GM19099 (cell line): Measurements from ENCODE around the gene WDSUB1.

ENCODE experiments used
- POLR2A ChIP-seq: IDR thresholded peaks from 3 replicates; pipeline ENCODE4 v1.6.1; 2011; ENCODE audit warnings: low read depth; ENCODE audit not compliant: insufficient read length; ENCODE audit errors: extremely low read depth

Gene WDSUB1

GRCh38 chr2:159199761-159200465 lies 86.6 kb downstream of the WDSUB1 start:
- no peak for TF ChIP-seq POLR2A

- no peak for TF ChIP-seq POLR2A
Observed at GRCh38 chr2:159199236-159199635, 87.3 kb downstream of the WDSUB1 start.

DNA sequence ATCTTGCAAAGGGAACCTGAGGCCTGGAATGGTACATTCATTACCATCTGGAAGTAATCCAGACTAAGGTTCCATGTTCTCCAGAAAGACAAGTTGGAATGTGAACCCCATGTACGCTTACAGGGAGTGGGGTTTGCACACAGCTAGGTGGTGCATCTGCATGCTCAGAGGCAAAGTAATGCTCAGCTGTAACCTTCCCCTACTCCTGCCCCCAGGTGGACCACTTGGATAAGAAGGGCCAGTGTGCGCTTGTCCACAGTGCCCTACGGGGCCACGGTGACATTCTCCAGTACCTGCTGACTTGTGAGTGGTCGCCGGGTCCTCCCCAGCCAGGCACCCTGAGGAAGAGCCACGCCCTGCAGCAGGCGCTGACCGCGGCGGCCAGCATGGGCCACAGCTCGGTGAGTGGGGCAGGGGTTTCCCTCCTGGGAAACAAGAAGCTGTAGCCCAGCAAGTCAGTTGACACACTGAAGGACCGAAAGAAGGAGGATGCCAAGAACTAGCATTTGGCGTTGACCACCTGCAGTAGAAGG lies 90.0 kb downstream of the WDSUB1 start:
- TF ChIP-seq POLR2A = no peak

- TF ChIP-seq POLR2A = no peak
Observed at GRCh38 chr2:159195697-159196096, 90.8 kb downstream of the WDSUB1 start.

DNA sequence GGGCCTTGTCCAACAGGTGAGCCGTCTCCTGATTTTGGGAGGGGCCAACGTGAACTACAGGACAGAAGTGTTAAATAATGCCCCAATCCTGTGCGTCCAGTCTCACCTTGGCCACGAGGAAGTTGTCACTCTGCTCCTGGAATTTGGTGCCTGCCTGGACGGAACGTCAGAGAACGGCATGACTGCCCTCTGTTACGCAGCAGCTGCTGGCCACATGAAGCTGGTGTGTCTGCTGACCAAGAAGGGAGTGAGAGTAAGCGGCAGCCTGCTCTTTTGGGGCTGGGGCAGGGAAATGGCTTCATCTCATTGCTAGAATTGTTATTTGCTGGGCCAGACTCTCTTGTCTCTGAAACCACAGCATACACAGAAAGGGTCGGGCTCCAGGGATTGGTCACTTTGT lies 92.3 kb downstream of the WDSUB1 start:
- TF ChIP-seq POLR2A = no peak

GRCh38 chr2:159193791-159194190 lies 92.7 kb downstream of the WDSUB1 start:
- TF ChIP-seq POLR2A = no peak

- no peak for TF ChIP-seq POLR2A
Observed at GRCh38 chr2:159192371-159192918, 94.1 kb downstream of the WDSUB1 start.

DNA sequence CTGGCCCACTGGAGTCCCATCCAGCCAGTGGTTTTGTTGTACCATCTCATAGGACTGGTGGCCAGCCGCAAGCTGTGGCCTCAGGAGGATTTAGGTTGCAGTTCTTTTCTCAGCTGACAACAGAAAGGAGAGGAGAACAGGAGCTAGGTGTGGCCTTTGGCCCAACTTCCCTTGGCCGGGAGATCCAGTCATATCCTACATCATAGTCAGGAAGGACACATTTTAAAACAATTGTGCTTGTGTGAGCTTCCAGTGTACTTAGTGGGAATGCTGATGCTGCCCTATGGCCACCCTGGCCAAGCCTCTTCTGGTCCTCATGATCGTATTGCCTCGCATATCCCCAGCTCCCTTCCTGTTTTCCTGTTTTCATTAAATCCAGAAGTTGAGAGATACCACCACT lies 98.1 kb downstream of the WDSUB1 start:
- TF ChIP-seq POLR2A = no peak

DNA sequence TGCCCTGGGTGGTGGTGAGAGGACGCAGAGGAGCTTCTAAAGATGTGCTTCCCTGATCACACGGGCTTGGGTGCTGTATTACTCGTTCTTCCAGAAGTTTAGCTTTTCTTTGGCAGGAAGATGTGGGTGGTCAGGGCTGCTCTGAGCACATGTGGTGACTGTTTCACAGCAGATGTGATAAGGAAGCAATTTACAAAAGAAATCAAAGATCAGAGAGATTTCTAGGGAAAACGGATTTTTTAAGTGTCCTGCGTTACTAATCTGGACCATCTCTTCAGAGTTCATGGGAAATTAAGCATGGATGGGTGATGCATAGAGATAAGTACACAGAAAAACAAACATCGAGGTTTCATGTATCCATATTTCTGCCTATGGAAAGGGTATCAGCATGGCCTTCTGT lies 99.4 kb downstream of the WDSUB1 start:
- TF ChIP-seq POLR2A = no peak

DNA sequence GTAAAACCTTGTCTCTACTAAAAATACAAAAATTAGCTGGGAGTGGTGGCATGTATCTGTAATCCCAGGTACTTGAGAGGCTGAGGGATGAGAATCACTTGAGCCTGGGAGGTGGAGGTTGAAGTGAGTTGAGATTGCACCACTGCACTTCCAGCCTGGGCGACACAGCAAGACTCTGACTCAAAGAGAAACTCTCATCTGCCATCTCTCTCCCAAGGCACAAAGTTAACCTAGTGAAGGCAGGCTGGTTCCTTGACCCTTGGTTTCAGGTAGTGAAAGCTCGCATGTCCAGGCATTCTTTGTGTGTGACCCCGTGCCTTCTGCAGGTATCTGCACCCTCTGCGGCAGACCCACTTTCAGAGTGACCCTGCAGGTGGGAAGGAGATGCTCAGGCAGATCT lies 100.0 kb downstream of the WDSUB1 start:
- no peak for TF ChIP-seq POLR2A
